Measurements from ENCODE around the gene STK4. TPM values are rescaled to one million over a fixed set of nuclear protein-coding genes. Genes with fewer than 3 reads are reported as not detected.
A peak's percentile ranks its signal among the peaks of the same experiment; 100 is the strongest.

Gene STK4
- total RNA-seq, 1 donor, result 33.7 TPM

- no peaks in the 10 kb centered on the region for H3K79me2 ChIP-seq (ENCODE audit: insufficient read depth, low read length)
- H4K20me1 ChIP-seq (ENCODE audit: insufficient read depth, low read length), result no peaks in the 10 kb centered on the region
- no peak for DNase-seq (ENCODE audit: insufficient read length, low spot score, missing footprints)
- H2AFZ ChIP-seq (ENCODE audit: low read length), result no peak overlapping the region
- H3K27me3 ChIP-seq (ENCODE audit: insufficient read depth, low read length), result no peaks in the 10 kb centered on the region
- H3K4me3 ChIP-seq (ENCODE audit: insufficient read depth, low read length), result no peak overlapping the region
- no peak for TF ChIP-seq CTCF (IDR thresholded peaks at IDR 0.05; ENCODE audit: extremely low read depth, low read depth, low read length)
- no peak overlapping the region for H3K4me2 ChIP-seq (ENCODE audit: insufficient read depth, low read length)
- no peaks in the 10 kb centered on the region for H3K9me3 ChIP-seq (ENCODE audit: low read depth, low read length)
- peaks cover 7% of the 10 kb centered on the region for H3K4me1 ChIP-seq (ENCODE audit: insufficient read depth, low read length)
- peaks cover 31% of the 10 kb centered on the region for H3K36me3 ChIP-seq (ENCODE audit: insufficient read depth, low read length)
- H3K27ac ChIP-seq (ENCODE audit: low read depth, low read length), result no peak overlapping the region
Measured at GRCh38 chr20:45077559-45077958, 111.2 kb downstream of the STK4 start.

GRCh38 chr20:45080867-45081624 lies 114.7 kb downstream of the STK4 start:
- H3K4me3 ChIP-seq (ENCODE audit: insufficient read depth, low read length), result no peak overlapping the region
- DNase-seq (ENCODE audit: insufficient read length, low spot score, missing footprints), result peak; percentile 72
- no peaks in the 10 kb centered on the region for H3K27me3 ChIP-seq (ENCODE audit: insufficient read depth, low read length)
- H3K79me2 ChIP-seq (ENCODE audit: insufficient read depth, low read length), result no peaks in the 10 kb centered on the region
- peaks cover 7% of the 10 kb centered on the region for H3K4me1 ChIP-seq (ENCODE audit: insufficient read depth, low read length)
- H3K36me3 ChIP-seq (ENCODE audit: insufficient read depth, low read length), result peaks cover 16% of the 10 kb centered on the region
- H3K27ac ChIP-seq (ENCODE audit: low read depth, low read length), result peak overlapping the region; percentile 39
- no peak overlapping the region for H2AFZ ChIP-seq (ENCODE audit: low read length)
- H3K4me2 ChIP-seq (ENCODE audit: insufficient read depth, low read length), result no peak overlapping the region
- no peaks in the 10 kb centered on the region for H4K20me1 ChIP-seq (ENCODE audit: insufficient read depth, low read length)
- TF ChIP-seq CTCF (IDR thresholded peaks at IDR 0.05; ENCODE audit: extremely low read depth, low read depth, low read length), result peak; percentile 62
- no peaks in the 10 kb centered on the region for H3K9me3 ChIP-seq (ENCODE audit: low read depth, low read length)

GRCh38 chr20:45082468-45082867 lies 116.2 kb downstream of the STK4 start:
- Histone ChIP-seq H2AFZ (ENCODE audit: low read length) (no peak overlapping the region), H3K36me3 (ENCODE audit: insufficient read depth, low read length) (peaks cover 8% of the 10 kb centered on the region), H3K27ac (ENCODE audit: low read depth, low read length) (no peak overlapping the region), H4K20me1 (ENCODE audit: insufficient read depth, low read length) (no peaks in the 10 kb centered on the region), H3K4me2 (ENCODE audit: insufficient read depth, low read length) (no peak overlapping the region), H3K4me1 (ENCODE audit: insufficient read depth, low read length) (peaks cover 13% of the 10 kb centered on the region), H3K79me2 (ENCODE audit: insufficient read depth, low read length) (no peaks in the 10 kb centered on the region), H3K4me3 (ENCODE audit: insufficient read depth, low read length) (no peak overlapping the region), H3K9me3 (ENCODE audit: low read depth, low read length) (no peaks in the 10 kb centered on the region), H3K27me3 (ENCODE audit: insufficient read depth, low read length) (no peaks in the 10 kb centered on the region)
- no peak for TF ChIP-seq CTCF (IDR thresholded peaks at IDR 0.05; ENCODE audit: extremely low read depth, low read depth, low read length)
- no peak for DNase-seq (ENCODE audit: insufficient read length, low spot score, missing footprints)

- Histone ChIP-seq H3K4me2 (ENCODE audit: insufficient read depth, low read length) (no peak overlapping the region), H3K27ac (ENCODE audit: low read depth, low read length) (no peak overlapping the region), H3K9me3 (ENCODE audit: low read depth, low read length) (no peaks in the 10 kb centered on the region), H3K36me3 (ENCODE audit: insufficient read depth, low read length) (peaks cover 3% of the 10 kb centered on the region), H3K27me3 (ENCODE audit: insufficient read depth, low read length) (no peaks in the 10 kb centered on the region), H3K4me3 (ENCODE audit: insufficient read depth, low read length) (no peak overlapping the region), H4K20me1 (ENCODE audit: insufficient read depth, low read length) (no peaks in the 10 kb centered on the region), H3K79me2 (ENCODE audit: insufficient read depth, low read length) (no peaks in the 10 kb centered on the region), H2AFZ (ENCODE audit: low read length) (no peak overlapping the region), H3K4me1 (ENCODE audit: insufficient read depth, low read length) (peaks cover 20% of the 10 kb centered on the region)
- no peak for DNase-seq (ENCODE audit: insufficient read length, low spot score, missing footprints)
- no peak for TF ChIP-seq CTCF (IDR thresholded peaks at IDR 0.05; ENCODE audit: extremely low read depth, low read depth, low read length)
Measured at GRCh38 chr20:45083127-45083526, 116.8 kb downstream of the STK4 start.
